Fibroblast of the aortic adventitia (primary cell): ENCODE measurements around the gene ARHGEF1. TPM values are rescaled to one million over a fixed set of nuclear protein-coding genes. Genes with fewer than 3 reads are reported as not detected.

Experiments used
- DNase-seq: peaks from one replicate; pipeline ENCODE4 v3.0.0-alpha.2; 2010; ENCODE audit warnings: low read depth
- H3K4me3 ChIP-seq: 2 replicates; pipeline ENCODE4 v1.5.1; 2011; ENCODE audit warnings: low read depth, mild to moderate bottlenecking, control low read depth, low read length, moderate library complexity
- total RNA-seq: library from RNA; depleted of rRNA; stranded (reverse); fragments of >200 nt; gene quantifications from 2 replicates; pipeline ENCODE4 v1.2.3, GENCODE V29; 2012; ENCODE audit warnings: low replicate concordance
- TF ChIP-seq, protein P1 (sequence below): IDR thresholded peaks from 2 replicates; pipeline ENCODE4 v1.5.1; 2011; ENCODE audit warnings: mild to moderate bottlenecking, low read length, control low read depth, inconsistent platforms; ENCODE audit not compliant: insufficient read depth

The ARHGEF1 gene
- total RNA-seq, 1 donor = 26.8 TPM

DNA sequence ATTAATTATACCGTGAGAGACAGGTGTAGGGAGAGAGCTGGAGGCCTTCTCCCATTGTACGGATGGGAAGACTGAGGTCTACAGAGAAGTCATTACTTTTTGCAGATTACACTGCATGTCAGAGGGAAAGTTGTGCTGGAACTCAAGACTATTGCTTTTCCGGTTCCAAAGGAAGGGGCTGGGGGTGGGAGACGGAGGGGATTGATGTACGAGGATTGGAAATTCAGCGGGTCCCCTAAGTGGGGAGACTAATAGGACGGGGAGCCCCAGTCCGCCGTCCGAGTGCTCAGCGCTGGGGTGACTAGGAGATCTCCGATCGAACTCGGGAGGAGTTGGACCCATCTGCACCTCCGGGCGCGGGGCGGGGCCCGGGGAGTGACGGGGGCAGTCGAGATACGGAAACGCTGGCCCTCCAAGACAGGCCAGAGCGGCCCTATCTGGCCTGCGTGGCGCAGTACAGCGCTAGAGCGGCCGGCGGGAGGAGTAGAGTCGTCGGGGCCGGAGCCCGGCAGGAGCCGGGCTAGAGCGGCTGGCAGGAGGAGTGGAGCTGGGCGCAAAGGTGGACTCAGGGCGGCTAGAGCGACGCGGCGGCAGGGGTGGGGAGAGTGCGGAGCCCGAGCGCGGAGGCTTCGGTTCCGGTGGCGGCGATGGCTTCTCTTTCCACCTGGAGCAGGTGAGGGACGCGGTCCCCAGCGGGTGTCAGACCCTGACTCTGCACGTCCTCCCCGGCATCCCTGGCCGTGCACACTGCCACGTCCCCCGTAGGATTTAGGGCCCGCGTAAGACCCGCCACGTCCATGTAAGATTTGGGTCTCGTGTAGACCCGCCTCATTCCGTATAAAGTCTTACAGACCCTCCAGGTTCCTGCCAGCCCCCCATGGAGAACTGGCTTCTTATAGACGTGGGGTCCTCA, 1.1 kb downstream of the ARHGEF1 start:
- peak; percentile 95 for DNase-seq
- TF ChIP-seq, protein P1, sequence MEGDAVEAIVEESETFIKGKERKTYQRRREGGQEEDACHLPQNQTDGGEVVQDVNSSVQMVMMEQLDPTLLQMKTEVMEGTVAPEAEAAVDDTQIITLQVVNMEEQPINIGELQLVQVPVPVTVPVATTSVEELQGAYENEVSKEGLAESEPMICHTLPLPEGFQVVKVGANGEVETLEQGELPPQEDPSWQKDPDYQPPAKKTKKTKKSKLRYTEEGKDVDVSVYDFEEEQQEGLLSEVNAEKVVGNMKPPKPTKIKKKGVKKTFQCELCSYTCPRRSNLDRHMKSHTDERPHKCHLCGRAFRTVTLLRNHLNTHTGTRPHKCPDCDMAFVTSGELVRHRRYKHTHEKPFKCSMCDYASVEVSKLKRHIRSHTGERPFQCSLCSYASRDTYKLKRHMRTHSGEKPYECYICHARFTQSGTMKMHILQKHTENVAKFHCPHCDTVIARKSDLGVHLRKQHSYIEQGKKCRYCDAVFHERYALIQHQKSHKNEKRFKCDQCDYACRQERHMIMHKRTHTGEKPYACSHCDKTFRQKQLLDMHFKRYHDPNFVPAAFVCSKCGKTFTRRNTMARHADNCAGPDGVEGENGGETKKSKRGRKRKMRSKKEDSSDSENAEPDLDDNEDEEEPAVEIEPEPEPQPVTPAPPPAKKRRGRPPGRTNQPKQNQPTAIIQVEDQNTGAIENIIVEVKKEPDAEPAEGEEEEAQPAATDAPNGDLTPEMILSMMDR = peak; percentile 40
- peak overlapping the region; percentile 96 for H3K4me3 ChIP-seq

DNA sequence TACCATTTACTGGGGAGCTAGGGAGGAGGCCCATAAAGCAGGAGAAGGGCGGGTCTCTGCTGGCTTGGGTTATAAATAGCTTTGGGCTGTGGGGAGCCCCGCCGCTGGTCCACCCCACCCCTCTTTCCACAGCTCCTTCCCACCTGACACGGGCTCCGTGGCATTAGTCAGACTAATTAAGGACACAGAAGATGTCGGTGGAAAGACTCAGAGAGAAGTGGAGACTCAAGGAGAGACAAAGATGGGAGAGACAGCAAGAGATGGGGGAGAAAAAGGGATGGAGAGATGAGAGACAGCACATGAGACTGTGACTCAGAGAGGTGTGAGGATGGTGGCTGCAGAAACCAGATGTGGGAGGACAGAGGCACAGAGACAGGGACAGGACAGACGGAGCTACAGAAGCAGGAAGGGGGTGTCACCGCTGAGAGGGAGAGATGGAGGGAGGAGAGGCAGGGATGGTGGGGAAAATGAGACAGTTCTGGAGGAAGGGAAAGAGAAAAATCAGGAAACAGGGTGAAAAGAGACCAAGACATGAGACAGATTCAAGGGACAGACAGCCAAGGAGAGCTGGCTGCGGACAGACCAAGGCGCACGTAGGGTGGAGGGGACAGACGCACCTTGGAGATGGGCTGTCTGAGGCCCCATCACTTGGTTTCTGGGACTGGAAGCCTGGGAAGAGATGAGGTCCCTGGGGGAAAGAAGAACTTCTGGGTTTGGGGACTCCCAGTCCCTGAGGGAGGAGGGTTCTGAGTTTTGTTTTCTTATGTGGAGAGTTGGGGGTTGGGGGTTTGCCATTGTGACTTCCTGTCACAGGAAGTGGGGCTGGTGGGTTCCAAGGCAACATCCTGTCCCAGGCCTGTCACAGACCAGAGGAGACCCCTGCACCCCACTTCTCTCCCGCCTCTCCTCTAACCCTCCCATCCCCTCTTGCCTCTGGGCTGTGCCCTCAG, 4.1 kb downstream of the ARHGEF1 start:
- TF ChIP-seq, protein P1 = no peak
- no peak for DNase-seq
- H3K4me3 ChIP-seq = no peak overlapping the region

DNA sequence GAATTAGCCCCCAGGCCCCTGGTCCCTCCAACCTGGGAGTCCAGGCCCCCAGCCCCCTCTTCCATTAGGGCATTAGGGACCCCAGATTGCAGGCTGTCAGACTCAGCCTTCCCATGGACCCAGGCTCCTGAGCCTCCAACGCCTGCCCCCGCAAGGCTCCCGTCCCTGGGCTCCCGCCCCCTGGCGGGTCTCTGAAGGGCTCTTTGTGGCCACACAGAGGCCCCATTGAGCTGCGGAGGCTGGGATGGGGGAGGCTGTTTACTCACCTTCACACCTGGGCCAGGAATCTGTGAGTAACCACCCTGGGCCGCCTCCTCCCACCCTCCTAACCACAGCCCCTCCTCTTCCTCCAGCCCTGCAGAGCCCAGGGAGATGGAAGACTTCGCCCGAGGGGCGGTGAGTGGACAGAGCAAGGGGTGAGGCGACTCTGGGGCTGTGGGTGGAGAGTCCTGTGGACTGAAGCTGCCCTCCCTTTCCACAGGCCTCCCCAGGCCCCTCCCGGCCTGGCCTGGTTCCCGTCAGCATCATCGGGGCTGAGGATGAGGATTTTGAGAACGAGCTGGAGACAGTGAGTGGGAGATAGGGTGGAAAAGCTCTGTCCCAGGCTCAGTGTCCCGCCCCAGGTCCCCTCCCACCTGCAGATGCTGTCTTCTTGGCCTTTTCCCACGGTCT, 4.9 kb downstream of the ARHGEF1 start:
- DNase-seq = no peak

DNA sequence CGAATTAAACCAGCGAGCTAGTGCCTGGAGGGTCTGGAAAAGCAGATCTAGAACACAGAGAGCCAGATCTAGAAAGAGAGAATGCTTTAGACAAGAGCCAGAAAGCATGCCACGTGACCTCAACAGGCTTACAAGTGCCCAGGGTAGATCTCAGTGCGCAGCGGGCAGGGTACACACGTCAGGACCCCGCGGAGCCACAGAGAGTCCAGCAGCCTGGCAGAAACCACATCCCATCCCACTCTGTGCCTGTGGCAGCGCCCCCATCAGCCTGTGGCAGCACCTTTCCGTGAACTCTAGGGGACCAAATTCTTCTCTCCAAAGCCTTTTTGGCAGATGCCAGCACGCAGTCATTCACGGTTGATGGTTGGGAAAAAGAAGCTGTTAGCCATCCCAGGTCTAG, 5.9 kb downstream of the ARHGEF1 start:
- no peak for DNase-seq
- TF ChIP-seq, protein P1 = no peak
- H3K4me3 ChIP-seq = no peak overlapping the region

More for the DNA sequence above, 4.9 kb downstream of the ARHGEF1 start:
- no peak overlapping the region for H3K4me3 ChIP-seq
- TF ChIP-seq, protein P1 = no peak

DNA sequence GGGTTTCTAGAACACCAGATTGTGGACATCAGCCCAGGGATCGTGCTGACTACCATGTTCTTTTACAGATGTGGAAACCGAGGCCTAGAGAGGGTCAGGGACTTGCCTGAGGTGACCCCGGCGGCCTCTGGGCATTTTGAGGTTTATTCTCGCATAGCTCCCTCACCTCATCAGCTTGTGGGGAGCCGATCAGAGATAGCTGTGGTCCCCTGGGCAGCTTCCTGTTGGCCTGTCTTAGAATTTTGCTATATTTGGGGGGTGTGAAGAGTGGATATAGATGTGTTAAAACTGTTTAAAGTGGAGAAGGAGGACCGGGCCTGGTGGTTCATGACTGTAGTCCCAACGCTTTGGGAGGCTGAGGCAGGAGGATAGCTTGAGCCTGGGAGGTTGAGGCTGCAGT, 6.9 kb downstream of the ARHGEF1 start:
- no peak overlapping the region for H3K4me3 ChIP-seq
- TF ChIP-seq, protein P1 = no peak
- DNase-seq = no peak

DNA sequence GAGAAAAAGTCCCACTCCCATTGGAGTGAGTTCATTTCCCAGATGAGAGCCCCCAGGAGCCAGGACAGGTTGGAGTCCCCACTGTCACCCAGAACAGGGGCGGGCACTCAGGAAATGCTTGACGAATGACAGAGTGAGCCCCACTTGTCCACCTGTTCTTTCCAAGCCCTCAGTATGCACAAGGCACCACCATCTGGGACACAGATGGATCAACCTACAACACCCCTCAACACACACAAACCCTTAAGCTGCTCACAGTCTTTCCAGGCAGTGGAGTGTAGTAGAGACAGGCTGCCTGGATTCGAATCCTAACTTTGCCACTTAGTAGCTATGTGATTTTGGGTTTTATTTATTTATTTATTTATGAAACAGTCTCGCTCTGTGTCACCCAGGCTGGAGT, 8.0 kb downstream of the ARHGEF1 start:
- H3K4me3 ChIP-seq = no peak overlapping the region
- TF ChIP-seq, protein P1 = no peak
- no peak for DNase-seq
